Left lung (tissue), 10 donors: ENCODE measurements around the gene HOXA4. TPM values are rescaled to one million over a fixed set of nuclear protein-coding genes. Genes with fewer than 3 reads are reported as not detected.
A peak's percentile ranks its signal among the peaks of the same experiment; 100 is the strongest.

Experiments used
- ATAC-seq: fragments of 200-7000 bp; cut with Tn5 transposase; one replicate; pipeline ENCODE4 v1.9.1; 2020; ENCODE audit warnings: moderate library complexity
- DNase-seq, 4 donors: peaks; one replicate each; pipeline ENCODE4 v3.0.0-alpha.2; 2013 to 2020
- H3K27ac ChIP-seq, 2 donors: fragments of 200-600 bp; sonication (generic) in 1 of 2; one replicate each; pipeline versions ENCODE4 v1.5.0 to v1.8.0; 2020 to 2021
- H3K27me3 ChIP-seq, 2 donors: fragments of 200-600 bp; sonication (generic) in 1 of 2; one replicate each; pipeline versions ENCODE4 v1.5.0 to v1.8.0; 2020 to 2021
- H3K36me3 ChIP-seq, 2 donors: fragments of 200-600 bp; sonication (generic) in 1 of 2; one replicate each; pipeline versions ENCODE4 v1.5.0 to v1.8.0; 2020 to 2021
- H3K4me1 ChIP-seq, 2 donors: fragments of 200-600 bp; one replicate each; pipeline ENCODE4 v1.8.0; 2021
- H3K4me3 ChIP-seq, 2 donors: fragments of 200-600 bp; sonication (generic) in 1 of 2; one replicate each; pipeline versions ENCODE4 v1.5.0 to v1.8.0; 2020 to 2021; ENCODE audit warnings: mild to moderate bottlenecking in 1 of 2
- H3K9me3 ChIP-seq, 2 donors: fragments of 200-600 bp; sonication (generic) in 1 of 2; one replicate each; pipeline versions ENCODE4 v1.5.0 to v1.8.0; 2020 to 2021
- CTCF ChIP-seq, 2 donors: fragments of 200-600 bp; sonication (generic) in 1 of 2; IDR thresholded peaks; one replicate each; pipeline versions ENCODE4 v1.5.0 to v1.8.0; 2021; ENCODE audit warnings: antibody characterized with exemption in 2 of 2
- intact Hi-C, 2 donors: fragments of 100-400 bp; cut with DNase I; formaldehyde crosslinking; loops; one replicate each; pipeline versions ENCODE4 v1.11.2 to v1.14.2; 2022
- polyA plus RNA-seq, 6 donors: library from polyadenylated mRNA; unstranded; fragments of 120-200 nt; gene quantifications; one replicate each; pipeline ENCODE4 v1.2.1, GENCODE V29; 2013; ENCODE audit not compliant: insufficient read length in 6 of 6
- total RNA-seq, 2 donors: library from RNA; stranded (reverse); fragmentation: NEBNext Ultra II Directional; extraction: Animal tissue kit (Norgen Biotek cat#: 25700); gene quantifications; one replicate each; pipeline ENCODE4 v1.2.1, GENCODE V29; 2021
- donor health status: DM: no; HTN: yes; CAD: no.
- donor health status: DM: no; HTN: no; CAD: no.

HOXA4 gene
- total and polyA plus RNA-seq, 8 donors = 3.4 to 35.8 (median 34.1) TPM

- DNase-seq (peak; percentile 52 to 84 (median 76)), ATAC-seq (peak; percentile 14)
- Histone ChIP-seq H3K27me3 (peaks cover 4 to 77% of the 10 kb centered on the region in 2 donors), H3K4me1 (peaks cover 0 to 5% of the 10 kb centered on the region in 2 donors), H3K36me3 (no peaks in the 10 kb centered on the region), H3K9me3 (no peaks in the 10 kb centered on the region), H3K4me3 (peak overlapping the region; percentile 32 to 42), H3K27ac (peak overlapping the region; percentile 71 to 90)
- TF ChIP-seq CTCF (IDR thresholded peaks at IDR 0.05) = no peak
- intact Hi-C loops = no loop called here
These were observed 17.3 kb downstream of the HOXA4 start for GRCh38 chr7:27112955-27113949.

GRCh38 chr7:27112361-27112760, 18.2 kb downstream of the HOXA4 start:
- Histone ChIP-seq H3K9me3 (no peaks in the 10 kb centered on the region), H3K36me3 (no peaks in the 10 kb centered on the region), H3K4me1 (peaks cover 0 to 5% of the 10 kb centered on the region in 2 donors), H3K27ac (peak overlapping the region; percentile 71 to 90), H3K4me3 (peak overlapping the region; percentile 32 to 42), H3K27me3 (peaks cover 4 to 77% of the 10 kb centered on the region in 2 donors)
- TF ChIP-seq CTCF (IDR thresholded peaks at IDR 0.05) = no peak
- DNase-seq (no peak), ATAC-seq (no peak)
- intact Hi-C loops = no loop called here

GRCh38 chr7:27111751-27112277, 18.7 kb downstream of the HOXA4 start:
- peak overlapping the region; percentile 25 to 90 for H3K27ac ChIP-seq
- H3K36me3 ChIP-seq = no peaks in the 10 kb centered on the region
- intact Hi-C loops = no loop called here
- peak overlapping the region in 1 of 2 donors; percentile 42 for H3K4me3 ChIP-seq
- H3K9me3 ChIP-seq = no peaks in the 10 kb centered on the region
- no peak for TF ChIP-seq CTCF (IDR thresholded peaks at IDR 0.05)
- DNase-seq (no peak), ATAC-seq (no peak)
- peaks cover 4 to 77% of the 10 kb centered on the region in 2 donors for H3K27me3 ChIP-seq
- peaks cover 2 to 5% of the 10 kb centered on the region in 2 donors for H3K4me1 ChIP-seq

- intact Hi-C loops = no loop called here
- no peak for TF ChIP-seq CTCF (IDR thresholded peaks at IDR 0.05)
- ATAC-seq (no peak), DNase-seq (no peak)
- Histone ChIP-seq H3K27me3 (peaks cover 10 to 77% of the 10 kb centered on the region in 2 donors), H3K4me1 (peaks cover 6 to 8% of the 10 kb centered on the region in 2 donors), H3K4me3 (no peak overlapping the region), H3K9me3 (no peaks in the 10 kb centered on the region), H3K36me3 (no peaks in the 10 kb centered on the region), H3K27ac (peak overlapping the region; percentile 25 to 90)
These were observed 19.4 kb downstream of the HOXA4 start for GRCh38 chr7:27111042-27111750.
